Activated CD8-positive, alpha-beta T cell treated with anti-CD3 and anti-CD28 coated beads, Interleukin-2, amount 10 ng/mL, durations not matched to agents 7 days and 5 days (primary cell): ENCODE measurements around the gene MAD1L1. TPM values are rescaled to one million over a fixed set of nuclear protein-coding genes. Genes with fewer than 3 reads are reported as not detected.
"Not testable (repeated sequence)": the region's sequence is repeated elsewhere in the genome, so short reads cannot be mapped to it uniquely, and the experiment has no call there.

Source experiments
- ATAC-seq: fragments of 150-1000 bp; cut with Tn5 transposase; one replicate; pipeline ENCODE4 v1.10.0; 2021; ENCODE audit warnings: moderate library complexity
- CTCF ChIA-PET: fragments of 350-600 bp; sonication (Branson Sonifier 250); formaldehyde crosslinking; loops from one replicate; lab custom pipeline; 2021; ENCODE audit warnings: antibody characterized with exemption; lab: Charles Lee
- POLR2A ChIA-PET: fragments of 350-600 bp; sonication (Branson Sonifier 250); formaldehyde crosslinking; loops from one replicate; lab custom pipeline; 2021; ENCODE audit warnings: antibody characterized with exemption; lab: Charles Lee
- DNase-seq: peaks from one replicate; pipeline ENCODE4 v3.0.0-alpha.2; 2020
- H3K27ac Mint-ChIP-seq: one replicate; pipeline ENCODE4 v1.8.0; 2021; ENCODE audit warnings: mild to moderate bottlenecking, mixed read lengths
- H3K27me3 Mint-ChIP-seq: one replicate; pipeline ENCODE4 v1.8.0; 2021; ENCODE audit warnings: low read depth, mixed read lengths
- H3K36me3 Mint-ChIP-seq: one replicate; pipeline ENCODE4 v1.8.0; 2021; ENCODE audit warnings: low read depth, mixed read lengths
- H3K4me1 Mint-ChIP-seq: one replicate; pipeline ENCODE4 v1.8.0; 2021; ENCODE audit warnings: low read depth, mixed read lengths
- H3K4me3 Mint-ChIP-seq: one replicate; pipeline ENCODE4 v1.8.0; 2021; ENCODE audit warnings: mild to moderate bottlenecking, mixed read lengths
- H3K9me3 Mint-ChIP-seq: one replicate; pipeline ENCODE4 v1.8.0; 2022; ENCODE audit warnings: mixed read lengths; ENCODE audit not compliant: insufficient read depth
- total RNA-seq, 2 experiments: library from RNA; stranded (reverse); gene quantifications; one replicate each; pipeline ENCODE4 v1.2.3, GENCODE V29; 2021

The MAD1L1 gene
- total RNA-seq, 2 experiments from 2014 or later = 79.8 to 82.7 TPM

- Mint-ChIP-seq H3K4me1 (no peaks in the 10 kb centered on the region), H3K4me3 (no peak overlapping the region), H3K27me3 (no peaks in the 10 kb centered on the region), H3K36me3 (no peaks in the 10 kb centered on the region), H3K27ac (peak overlapping the region; percentile 18), H3K9me3 (no peaks in the 10 kb centered on the region)
- ATAC-seq = no peak
- ChIA-PET POLR2A (no interaction called here), CTCF (no interaction called here)
- DNase-seq = no peak
Measured at GRCh38 chr7:1999278-1999984, 233.3 kb downstream of the MAD1L1 start.

DNA sequence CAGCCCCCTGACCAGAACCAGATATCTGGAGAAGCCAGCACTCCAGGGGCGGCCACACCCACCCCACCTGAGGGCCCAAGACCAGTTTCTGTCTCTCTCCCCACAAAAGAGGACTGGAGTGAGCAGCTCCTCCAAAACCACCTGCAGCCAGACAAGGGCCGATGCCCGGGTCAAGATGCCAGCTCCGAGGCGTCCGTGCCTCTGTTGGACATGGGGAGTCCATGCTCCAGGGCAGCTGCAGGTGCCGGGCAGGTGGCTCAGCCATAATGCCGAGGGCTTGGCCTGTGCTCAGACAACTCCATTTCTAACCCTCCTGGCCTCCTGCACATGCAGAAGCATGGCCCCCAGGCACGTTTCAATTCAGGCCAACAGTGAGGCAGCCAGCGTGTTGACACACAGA lies 234.6 kb downstream of the MAD1L1 start:
- H3K36me3 Mint-ChIP-seq = no peaks in the 10 kb centered on the region
- H3K27me3 Mint-ChIP-seq = no peaks in the 10 kb centered on the region
- no peaks in the 10 kb centered on the region for H3K9me3 Mint-ChIP-seq
- CTCF ChIA-PET = no interaction called here
- ATAC-seq = no peak
- H3K27ac Mint-ChIP-seq = no peak overlapping the region
- no peak overlapping the region for H3K4me3 Mint-ChIP-seq
- POLR2A ChIA-PET = interaction anchor here (0.6 kb wide), 1 partner anchor 781 kb away, joined by 4 read pairs; no protein-coding TSS in a partner anchor
- no peak for DNase-seq
- H3K4me1 Mint-ChIP-seq = no peaks in the 10 kb centered on the region

GRCh38 chr7:1997537-1998076 lies 235.1 kb downstream of the MAD1L1 start:
- POLR2A ChIA-PET = interaction anchor here (0.6 kb wide), 1 partner anchor 781 kb away, joined by 4 read pairs; no protein-coding TSS in a partner anchor
- Mint-ChIP-seq H3K27ac (no peak overlapping the region), H3K36me3 (no peaks in the 10 kb centered on the region), H3K9me3 (no peaks in the 10 kb centered on the region), H3K4me3 (no peak overlapping the region), H3K27me3 (no peaks in the 10 kb centered on the region), H3K4me1 (no peaks in the 10 kb centered on the region)
- ATAC-seq (no peak), DNase-seq (no peak)
- CTCF ChIA-PET = no interaction called here

DNA sequence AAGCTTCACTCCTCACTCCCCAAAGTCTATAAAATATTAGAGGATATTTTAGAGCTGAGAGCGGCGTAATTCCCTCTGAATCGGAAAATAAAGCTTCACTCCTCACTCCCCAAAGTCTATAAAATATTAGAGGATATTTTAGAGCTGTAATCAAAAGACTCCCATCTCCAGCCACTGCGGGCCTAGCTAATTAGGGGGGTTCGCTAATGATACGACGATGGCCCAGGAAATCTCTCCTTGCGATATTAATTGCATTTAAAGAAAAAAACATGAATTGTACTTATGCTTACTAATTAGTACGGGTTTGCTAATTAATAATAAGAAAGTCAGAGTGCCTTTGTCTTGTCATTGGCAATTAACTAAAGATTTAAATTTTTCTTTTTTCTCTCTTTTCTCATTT lies 235.9 kb downstream of the MAD1L1 start:
- H3K27ac Mint-ChIP-seq = no peak overlapping the region
- POLR2A ChIA-PET = no interaction called here
- H3K9me3 Mint-ChIP-seq = no peaks in the 10 kb centered on the region
- no peaks in the 10 kb centered on the region for H3K27me3 Mint-ChIP-seq
- no peak overlapping the region for H3K4me3 Mint-ChIP-seq
- no peaks in the 10 kb centered on the region for H3K4me1 Mint-ChIP-seq
- no peak for ATAC-seq
- no peak for DNase-seq
- CTCF ChIA-PET = no interaction called here
- no peaks in the 10 kb centered on the region for H3K36me3 Mint-ChIP-seq

DNA sequence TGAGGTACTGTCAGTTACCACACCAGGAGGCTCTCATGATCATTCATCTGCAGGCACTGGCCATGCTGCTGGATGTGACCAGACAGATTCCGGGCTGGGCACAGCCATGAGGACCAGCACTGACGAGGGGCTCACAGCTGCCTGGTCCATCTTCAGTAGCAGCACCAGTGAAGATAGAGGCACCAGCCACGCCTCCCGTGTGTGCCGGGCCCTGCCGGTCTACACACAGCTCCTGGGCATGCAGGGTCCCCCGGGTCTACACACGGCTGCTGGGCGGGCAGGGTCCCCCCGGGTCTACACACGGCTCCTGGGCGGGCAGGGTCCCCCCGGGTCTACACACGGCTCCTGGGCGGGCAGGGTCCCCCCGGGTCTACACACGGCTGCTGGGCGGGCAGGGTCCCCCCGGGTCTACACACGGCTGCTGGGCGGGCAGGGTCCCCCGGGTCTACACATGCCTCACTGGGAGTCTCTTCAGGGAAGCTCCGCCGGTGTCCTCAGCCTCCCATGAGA lies 236.8 kb downstream of the MAD1L1 start:
- not testable (repeated sequence) for DNase-seq, H3K9me3 Mint-ChIP-seq, ATAC-seq, H3K4me3 Mint-ChIP-seq, H3K27ac Mint-ChIP-seq, H3K4me1 Mint-ChIP-seq, H3K27me3 Mint-ChIP-seq, H3K36me3 Mint-ChIP-seq
- POLR2A ChIA-PET = interaction anchor here (1.0 kb wide), 1 partner anchor 42 kb away, joined by 3 read pairs; no protein-coding TSS in a partner anchor
- CTCF ChIA-PET = interaction anchor here (0.6 kb wide), 1 partner anchor 8 kb away, joined by 3 read pairs; no protein-coding TSS in a partner anchor

- DNase-seq (no peak), ATAC-seq (no peak)
- no peak overlapping the region for H3K4me3 Mint-ChIP-seq
- no peaks in the 10 kb centered on the region for H3K27me3 Mint-ChIP-seq
- H3K27ac Mint-ChIP-seq = no peak overlapping the region
- CTCF ChIA-PET = no interaction called here
- POLR2A ChIA-PET = interaction anchor here (1.0 kb wide), 1 partner anchor 43 kb away, joined by 3 read pairs; no protein-coding TSS in a partner anchor
- no peaks in the 10 kb centered on the region for H3K9me3 Mint-ChIP-seq
- H3K4me1 Mint-ChIP-seq = no peaks in the 10 kb centered on the region
- H3K36me3 Mint-ChIP-seq = no peaks in the 10 kb centered on the region
Measured at GRCh38 chr7:1995426-1995825, 237.3 kb downstream of the MAD1L1 start.

GRCh38 chr7:1994931-1995330 lies 237.8 kb downstream of the MAD1L1 start:
- Mint-ChIP-seq H3K36me3 (no peaks in the 10 kb centered on the region), H3K4me3 (no peak overlapping the region), H3K27me3 (no peaks in the 10 kb centered on the region), H3K9me3 (no peaks in the 10 kb centered on the region), H3K27ac (no peak overlapping the region), H3K4me1 (no peaks in the 10 kb centered on the region)
- ChIA-PET CTCF (no interaction called here), POLR2A (interaction anchor here (1.0 kb wide), 1 partner anchor 43 kb away, joined by 3 read pairs; no protein-coding TSS in a partner anchor)
- no peak for ATAC-seq
- no peak for DNase-seq

DNA sequence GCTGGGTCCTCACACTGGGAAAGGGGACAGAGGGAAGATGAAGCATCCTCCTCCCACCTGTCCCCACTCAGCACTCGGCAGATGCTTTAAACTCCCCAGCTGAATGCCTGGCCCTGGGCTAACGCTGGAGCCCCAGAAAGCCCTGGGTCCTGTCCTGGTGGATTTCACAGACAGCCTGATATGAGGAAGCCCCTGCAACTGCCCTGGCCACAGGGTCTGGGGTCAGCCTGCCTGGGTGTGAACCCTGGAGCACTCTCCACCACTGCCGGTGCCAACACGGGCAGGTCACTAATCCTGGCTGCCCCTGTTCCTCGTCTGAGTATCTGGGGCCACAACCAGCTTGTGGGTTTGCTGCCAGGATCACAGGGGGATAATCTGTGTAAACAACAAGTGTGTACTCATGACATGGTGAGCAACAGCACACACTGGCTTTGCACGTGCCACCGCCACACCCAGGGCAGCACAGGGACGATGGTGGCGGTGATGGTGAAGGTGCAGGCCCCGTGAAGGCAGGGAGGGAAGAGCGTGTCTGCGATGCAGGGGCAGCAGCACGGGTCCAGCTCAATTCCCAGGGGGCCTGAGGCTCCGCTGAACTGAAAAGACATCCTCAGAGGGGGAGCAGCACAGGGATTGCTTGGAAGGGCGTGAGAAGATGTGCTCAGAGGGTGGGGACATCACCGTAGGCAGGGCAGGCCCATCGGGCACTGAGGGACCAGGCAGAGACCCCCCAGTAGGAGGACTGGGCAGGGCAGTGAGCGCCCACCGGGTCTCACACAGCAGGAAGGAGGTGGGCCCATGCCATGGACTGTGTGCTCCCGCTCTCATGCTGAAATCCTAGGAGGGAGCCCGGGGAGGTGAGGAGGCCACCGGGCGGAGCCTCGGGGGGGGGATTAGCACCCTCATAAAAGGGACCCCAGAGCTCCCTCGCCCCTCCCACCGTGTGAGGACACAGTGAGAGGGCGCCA lies 238.7 kb downstream of the MAD1L1 start:
- Mint-ChIP-seq H3K27ac (no peak overlapping the region), H3K36me3 (no peaks in the 10 kb centered on the region), H3K4me1 (no peaks in the 10 kb centered on the region), H3K27me3 (no peaks in the 10 kb centered on the region), H3K9me3 (no peaks in the 10 kb centered on the region), H3K4me3 (no peak overlapping the region)
- ATAC-seq (no peak), DNase-seq (no peak)
- CTCF ChIA-PET = no interaction called here
- POLR2A ChIA-PET = no interaction called here

GRCh38 chr7:1993031-1993695 lies 239.6 kb downstream of the MAD1L1 start:
- H3K27me3 Mint-ChIP-seq = no peaks in the 10 kb centered on the region
- no peaks in the 10 kb centered on the region for H3K36me3 Mint-ChIP-seq
- DNase-seq = no peak
- H3K4me1 Mint-ChIP-seq = peaks cover under 1% of the 10 kb centered on the region
- no peak overlapping the region for H3K27ac Mint-ChIP-seq
- CTCF ChIA-PET = no interaction called here
- no peak for ATAC-seq
- H3K4me3 Mint-ChIP-seq = no peak overlapping the region
- POLR2A ChIA-PET = no interaction called here
- no peaks in the 10 kb centered on the region for H3K9me3 Mint-ChIP-seq

- CTCF ChIA-PET = no interaction called here
- no peak overlapping the region for H3K27ac Mint-ChIP-seq
- no peak for DNase-seq
Measured at GRCh38 chr7:1992554-1992953, 240.2 kb downstream of the MAD1L1 start.

DNA sequence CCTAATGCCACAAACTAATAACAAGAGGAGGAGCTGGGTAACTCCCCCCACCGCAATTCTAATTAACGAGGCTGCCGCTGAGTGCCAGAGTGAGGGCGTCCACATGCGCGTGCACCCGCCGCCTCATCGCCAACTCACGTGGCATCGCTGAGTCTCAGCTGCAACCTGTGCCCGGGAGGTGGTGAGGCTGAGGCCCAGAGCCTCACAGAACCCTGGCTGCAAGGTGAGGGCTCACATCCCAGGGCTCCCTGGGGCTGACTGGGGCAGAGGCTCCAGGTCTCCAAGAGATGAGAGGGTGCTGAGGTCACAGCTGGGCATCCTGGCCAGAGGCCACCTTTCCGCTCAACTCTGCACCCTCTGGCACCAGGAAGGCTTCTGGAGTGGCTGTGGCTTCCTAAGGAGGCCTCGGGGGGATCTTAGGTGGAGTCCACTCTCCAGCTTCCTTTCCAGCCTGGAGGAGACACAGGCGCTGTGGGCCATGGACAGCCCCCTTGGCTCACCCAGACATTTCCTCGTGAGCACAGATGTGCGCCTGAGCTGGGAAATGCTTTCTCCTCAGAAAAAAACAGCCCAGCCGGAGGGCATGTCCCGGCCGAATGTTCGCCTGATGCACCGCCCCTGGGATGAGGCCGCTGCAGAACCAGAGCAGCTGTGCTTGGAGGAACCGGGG lies 242.6 kb downstream of the MAD1L1 start:
- DNase-seq = no peak
- ChIA-PET POLR2A (no interaction called here), CTCF (no interaction called here)
- Mint-ChIP-seq H3K27ac (no peak overlapping the region), H3K4me1 (peaks cover 29% of the 10 kb centered on the region), H3K36me3 (peaks cover 13% of the 10 kb centered on the region), H3K27me3 (no peaks in the 10 kb centered on the region), H3K9me3 (no peaks in the 10 kb centered on the region), H3K4me3 (no peak overlapping the region)
- ATAC-seq = no peak

More at GRCh38 chr7:1992554-1992953, 240.2 kb downstream of the MAD1L1 start:
- no peaks in the 10 kb centered on the region for H3K9me3 Mint-ChIP-seq
- H3K4me3 Mint-ChIP-seq = no peak overlapping the region
- no peak for ATAC-seq
- POLR2A ChIA-PET = no interaction called here
- peaks cover 7% of the 10 kb centered on the region for H3K4me1 Mint-ChIP-seq
- H3K27me3 Mint-ChIP-seq = no peaks in the 10 kb centered on the region
- peaks cover 2% of the 10 kb centered on the region for H3K36me3 Mint-ChIP-seq
